HL-60/S4 treated with retinoic acid at 250 ng/mL for 4 days and 3 days (cell line): ENCODE results near the gene NAV1.
"Not testable (repeated sequence)": the region's sequence is repeated elsewhere in the genome, so short reads cannot be mapped to it uniquely, and the experiment has no call there.

Experiments used
- in situ Hi-C: fragments of 300-500 bp; cut with MboI; formaldehyde crosslinking; loops from 2 replicates; pipeline ENCODE4 v1.7.0; 2022; ENCODE audit warnings: low sequenced_read_pairs

The NAV1 gene

GRCh38 chr1:201518071-201518470 is 20.9 kb upstream of the NAV1 start:
- in situ Hi-C loops: no loop called here

GRCh38 chr1:201520046-201520575 is 18.8 kb upstream of the NAV1 start:
- in situ Hi-C loops: not testable (repeated sequence)

GRCh38 chr1:201525193-201525778 is 13.6 kb upstream of the NAV1 start:
- in situ Hi-C loops: no loop called here

DNA sequence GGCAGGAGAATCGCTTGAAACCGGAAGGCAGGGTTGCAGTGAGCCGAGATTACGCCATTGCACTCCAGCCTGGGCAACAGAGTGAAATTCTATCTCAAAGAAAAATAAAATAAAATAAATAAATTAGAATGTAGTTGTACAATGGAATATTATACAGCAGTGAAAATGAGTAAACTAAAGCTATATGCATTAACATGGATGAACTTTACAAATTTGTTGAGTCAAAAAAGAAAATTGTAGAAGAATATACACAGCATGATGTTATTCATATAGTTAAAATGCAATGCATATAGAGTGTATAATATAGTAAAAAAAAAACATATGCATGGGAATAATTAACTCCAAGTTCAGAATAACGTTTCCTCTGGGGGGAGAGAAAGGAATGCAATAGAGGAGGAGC is 11.0 kb upstream of the NAV1 start:
- in situ Hi-C loops: no loop called here

DNA sequence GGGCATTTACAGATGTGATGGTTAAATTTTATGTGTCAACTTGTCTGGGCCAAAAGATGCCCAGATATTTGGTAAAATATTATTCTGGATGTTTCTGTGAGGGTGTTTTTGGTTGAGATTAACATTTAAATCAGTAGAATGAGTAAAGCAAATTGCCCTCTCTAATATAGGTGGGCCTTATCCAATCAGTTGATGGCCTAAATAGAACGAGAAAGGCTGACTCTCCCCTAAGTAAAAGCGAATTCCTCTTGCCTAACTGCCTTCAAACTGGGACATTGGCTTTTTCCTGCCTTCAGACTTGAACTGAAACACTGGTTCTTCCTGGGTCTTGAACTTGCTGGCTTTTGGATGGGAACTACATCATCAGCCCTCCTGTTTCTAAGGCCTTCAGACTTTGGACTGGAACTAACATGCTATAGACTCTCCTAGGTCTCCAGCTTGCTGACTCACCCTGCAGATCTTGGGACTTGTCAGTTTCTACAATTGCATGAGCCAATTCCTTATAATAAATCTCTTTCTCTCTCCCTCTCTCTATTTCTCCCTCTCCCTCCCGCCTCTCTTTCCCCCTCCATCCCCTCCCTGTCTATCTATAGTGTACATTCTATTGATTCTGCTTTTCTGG is 10.2 kb upstream of the NAV1 start:
- in situ Hi-C loops: no loop called here

- in situ Hi-C loops: no loop called here
These were observed 8.0 kb upstream of the NAV1 start for GRCh38 chr1:201530741-201531531.

DNA sequence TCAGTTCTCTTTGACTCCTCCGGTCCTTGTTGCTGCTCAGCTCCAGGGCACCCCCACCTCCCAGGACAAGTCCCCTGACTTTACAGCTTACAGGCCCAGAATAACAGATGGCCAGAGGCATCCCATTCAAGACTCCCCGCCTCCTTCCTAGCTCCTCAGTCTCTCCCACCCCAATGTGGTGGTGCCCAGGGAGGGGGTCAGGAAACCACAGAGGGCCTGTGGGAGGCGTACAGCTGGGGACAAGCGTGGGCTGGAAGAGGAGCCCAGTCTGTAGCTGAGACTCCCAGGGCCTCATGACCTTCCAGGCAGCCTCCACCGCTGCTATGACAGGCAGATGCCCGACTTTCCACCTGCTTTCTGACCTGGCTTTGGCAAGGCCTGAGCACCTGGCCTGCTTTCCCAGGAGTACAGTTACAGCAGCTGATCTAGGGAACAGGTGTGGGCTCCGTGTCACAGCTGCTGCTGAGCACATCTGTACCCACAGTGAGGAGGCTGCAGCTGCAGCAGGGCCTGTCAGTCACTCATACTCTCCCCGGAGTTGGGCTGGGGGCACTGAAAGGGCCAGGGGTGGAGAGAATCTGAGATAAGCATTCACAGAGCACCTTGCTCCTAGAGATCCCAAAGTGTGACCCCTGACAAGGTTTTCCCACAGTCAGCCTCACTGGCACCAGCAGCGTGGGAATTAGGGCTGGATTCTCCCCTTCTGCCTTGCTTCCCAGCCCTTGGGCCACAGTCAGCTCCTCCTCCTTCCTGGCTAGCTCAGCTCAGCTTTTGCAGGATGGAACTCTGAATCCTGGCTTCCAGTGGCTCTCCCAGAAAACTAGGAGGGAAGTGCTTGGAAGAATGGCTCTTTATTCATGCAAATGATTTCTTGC is 7.1 kb upstream of the NAV1 start:
- in situ Hi-C loops: no loop called here

DNA sequence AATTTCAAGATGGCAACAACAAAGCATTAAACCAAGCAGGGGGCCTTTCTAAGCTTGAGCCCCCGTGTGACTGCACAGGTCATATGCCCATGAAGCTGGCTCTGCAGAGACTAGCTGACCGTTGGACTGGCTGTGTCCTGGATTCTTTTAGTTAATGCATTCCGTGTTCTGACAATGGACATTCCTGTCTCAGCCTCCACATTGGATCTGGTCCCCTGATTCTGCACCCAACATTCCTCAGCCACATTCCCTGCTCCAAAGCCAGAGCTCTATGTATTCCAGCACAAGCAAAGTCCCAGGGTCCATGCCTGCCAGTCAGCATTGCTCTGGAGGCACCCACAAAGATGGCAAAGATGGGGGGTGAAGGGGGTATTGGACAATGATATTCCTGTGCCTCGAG is 5.1 kb upstream of the NAV1 start:
- in situ Hi-C loops: no loop called here

DNA sequence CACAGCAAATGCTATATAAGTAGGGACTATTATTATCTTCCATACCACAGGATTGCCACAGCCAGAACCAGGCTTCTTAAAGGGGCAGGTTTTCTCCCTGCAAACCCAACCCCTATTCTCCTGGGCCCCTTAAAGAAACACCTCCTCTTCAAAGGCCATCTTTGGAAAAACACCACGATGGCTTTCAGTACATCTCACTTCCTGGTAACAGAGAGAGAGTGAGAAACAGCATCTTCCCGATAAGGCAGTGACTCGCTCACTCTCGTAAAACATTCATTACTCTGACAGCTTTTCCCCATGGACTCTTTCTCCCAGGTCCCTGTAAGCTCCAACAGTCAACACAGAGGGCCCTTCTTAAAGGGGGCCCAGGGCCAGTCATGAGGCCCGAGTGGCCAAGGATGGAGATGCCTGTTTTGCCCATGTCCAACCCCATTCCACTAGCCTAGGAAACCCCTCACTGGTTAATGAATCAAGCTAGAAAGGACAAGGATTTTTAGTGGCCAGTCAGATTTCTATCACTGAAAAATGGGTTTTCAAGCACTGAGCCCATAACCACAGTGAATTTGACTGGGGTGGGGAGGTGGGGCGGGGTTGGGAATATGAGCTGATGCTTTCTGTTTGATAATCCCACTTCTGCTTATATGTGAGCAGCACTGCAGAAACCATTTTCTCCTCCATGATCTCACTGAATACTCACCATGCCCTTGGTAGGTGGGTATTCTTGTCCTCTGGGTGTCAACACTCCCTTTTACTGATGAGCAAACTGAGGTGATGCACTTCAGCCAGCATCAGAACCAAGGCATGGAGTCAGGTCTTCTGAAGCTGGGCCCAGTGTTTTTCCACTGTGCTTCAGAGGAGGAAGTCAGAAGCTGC is 3.6 kb upstream of the NAV1 start:
- in situ Hi-C loops: no loop called here

DNA sequence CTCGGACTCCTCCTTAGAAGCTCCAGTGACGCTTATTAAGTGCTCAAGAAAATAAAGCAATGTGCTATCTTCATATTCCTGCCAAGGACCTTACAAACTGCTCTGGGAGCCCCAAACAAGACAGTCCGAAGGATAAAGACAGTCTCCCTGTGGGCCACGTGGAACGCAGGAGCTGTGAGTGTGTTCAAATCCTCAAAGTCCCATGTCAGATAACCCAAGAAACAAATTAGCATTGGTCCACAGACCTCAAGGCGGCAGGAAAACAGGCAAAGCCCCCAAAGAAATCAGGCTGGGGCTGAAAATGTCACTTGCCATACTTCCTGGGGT is 3.0 kb upstream of the NAV1 start:
- in situ Hi-C loops: no loop called here

DNA sequence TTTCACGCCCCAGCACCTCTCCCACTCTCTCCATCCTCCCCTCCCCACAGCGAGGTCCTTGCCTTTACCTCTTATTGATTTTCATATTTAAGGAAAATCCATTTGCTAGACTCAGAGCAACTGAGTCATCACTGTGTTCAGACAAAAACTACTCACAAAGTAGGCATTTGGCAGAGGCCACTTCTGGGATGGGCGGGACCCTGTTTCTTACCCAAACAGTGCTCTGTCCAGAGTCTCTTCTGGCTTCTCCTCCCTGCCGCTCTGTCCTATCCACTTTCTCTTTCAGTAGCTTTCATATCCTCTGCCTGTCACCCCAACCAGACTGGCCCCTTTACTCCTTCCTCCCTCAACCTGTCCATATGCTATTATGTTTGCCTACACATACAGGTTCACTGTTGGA is 2.4 kb upstream of the NAV1 start:
- in situ Hi-C loops: no loop called here

GRCh38 chr1:201537028-201537427 is 1.9 kb upstream of the NAV1 start:
- in situ Hi-C loops: no loop called here

DNA sequence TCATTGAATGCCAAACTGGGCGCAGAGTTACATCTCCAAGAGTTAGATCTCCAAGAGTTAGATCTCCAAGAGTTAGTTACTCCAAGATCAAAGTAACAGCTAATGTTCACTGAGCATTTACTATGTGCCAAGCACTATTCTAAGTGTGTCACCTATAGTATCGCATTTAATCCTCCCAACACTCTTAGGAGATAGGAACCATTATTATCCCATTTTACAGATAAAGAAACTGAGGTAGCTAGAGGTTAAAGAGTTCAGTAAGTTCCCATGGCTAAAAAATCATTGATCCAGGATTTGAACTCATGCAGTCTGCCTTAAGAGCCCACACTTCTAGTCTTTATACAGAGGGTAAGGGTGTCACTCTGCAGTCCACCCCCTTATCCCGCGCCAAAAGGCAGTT is 1.5 kb upstream of the NAV1 start:
- in situ Hi-C loops: no loop called here

DNA sequence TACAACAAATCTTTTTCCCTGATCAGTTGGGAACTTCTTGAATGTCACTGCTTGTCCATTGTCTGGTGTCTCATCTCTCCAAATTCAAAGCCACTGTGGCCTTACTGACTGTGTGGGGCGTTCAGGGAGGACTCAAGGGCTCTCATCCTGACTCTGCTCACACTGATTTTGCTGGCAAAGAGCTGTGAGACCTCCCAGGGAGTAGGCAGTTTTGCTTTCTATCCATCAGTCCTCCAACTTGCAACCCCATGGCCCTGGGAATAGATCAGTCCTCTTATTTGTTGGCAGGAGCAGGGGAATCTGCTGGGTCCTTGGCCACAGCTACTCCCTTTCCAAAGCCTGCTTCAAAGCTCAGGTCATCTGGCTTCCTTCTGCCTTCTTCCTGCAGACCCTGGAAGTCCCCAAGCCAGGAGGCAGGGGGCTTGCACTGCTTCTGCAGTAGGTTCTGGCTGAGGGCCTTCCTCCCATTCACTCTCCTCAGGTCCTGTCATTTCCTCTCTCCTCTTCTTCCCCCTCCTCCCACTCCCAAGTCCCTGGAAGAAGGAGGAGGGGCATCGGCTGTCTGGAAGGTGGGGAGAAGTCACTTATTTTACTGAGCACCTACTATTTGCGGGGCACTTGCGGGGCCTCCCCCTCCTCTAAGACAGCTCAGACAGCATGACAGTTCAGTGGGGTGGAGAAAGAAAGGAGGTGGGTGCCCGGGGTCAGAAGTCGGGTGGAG is 876 bp upstream of the NAV1 start:
- in situ Hi-C loops: no loop called here

DNA sequence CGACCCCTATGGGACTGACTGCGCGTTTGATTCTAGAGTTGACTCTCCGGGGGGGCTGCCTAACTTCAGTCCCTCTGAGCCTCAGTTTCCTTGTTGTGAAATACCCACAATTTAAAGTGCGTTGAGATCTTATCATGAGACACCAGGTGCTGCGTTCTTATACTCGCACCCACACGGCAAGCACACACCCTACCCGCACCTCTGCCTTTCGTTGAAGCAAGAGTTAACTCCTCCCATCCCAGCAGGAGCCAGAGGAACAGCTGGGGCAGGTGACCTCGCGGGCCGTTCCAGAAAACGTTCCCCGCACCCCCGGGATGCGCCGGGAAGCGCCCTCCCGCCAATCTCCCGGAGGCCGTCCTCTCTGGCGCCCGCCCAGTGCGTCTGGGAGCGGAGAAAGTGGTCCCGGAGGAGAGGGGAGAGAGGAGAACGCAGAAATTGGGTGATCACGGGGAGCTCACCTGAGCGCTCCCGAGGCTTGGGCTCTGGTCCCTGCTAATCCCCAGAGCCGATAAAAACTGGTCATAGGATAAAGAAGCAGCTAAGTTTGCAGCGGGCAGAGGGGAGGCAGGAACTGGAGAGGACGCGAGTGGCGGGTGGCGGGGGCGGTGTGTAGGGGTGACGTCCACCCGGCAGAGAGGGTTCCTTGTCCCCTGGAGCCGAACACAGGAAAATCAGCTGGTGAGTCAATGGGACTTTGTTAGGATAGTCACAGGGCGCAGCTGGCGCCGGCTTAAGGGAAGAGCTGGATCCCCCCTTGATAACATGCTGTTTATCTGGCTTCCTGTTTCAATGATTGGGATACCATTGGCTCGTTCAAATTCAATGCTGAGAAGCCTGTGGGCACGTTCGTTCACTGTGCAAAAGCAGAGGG is 869 bp downstream of the NAV1 start:
- in situ Hi-C loops: no loop called here

- in situ Hi-C loops: no loop called here
These were observed 2.2 kb downstream of the NAV1 start for GRCh38 chr1:201540846-201541735.

DNA sequence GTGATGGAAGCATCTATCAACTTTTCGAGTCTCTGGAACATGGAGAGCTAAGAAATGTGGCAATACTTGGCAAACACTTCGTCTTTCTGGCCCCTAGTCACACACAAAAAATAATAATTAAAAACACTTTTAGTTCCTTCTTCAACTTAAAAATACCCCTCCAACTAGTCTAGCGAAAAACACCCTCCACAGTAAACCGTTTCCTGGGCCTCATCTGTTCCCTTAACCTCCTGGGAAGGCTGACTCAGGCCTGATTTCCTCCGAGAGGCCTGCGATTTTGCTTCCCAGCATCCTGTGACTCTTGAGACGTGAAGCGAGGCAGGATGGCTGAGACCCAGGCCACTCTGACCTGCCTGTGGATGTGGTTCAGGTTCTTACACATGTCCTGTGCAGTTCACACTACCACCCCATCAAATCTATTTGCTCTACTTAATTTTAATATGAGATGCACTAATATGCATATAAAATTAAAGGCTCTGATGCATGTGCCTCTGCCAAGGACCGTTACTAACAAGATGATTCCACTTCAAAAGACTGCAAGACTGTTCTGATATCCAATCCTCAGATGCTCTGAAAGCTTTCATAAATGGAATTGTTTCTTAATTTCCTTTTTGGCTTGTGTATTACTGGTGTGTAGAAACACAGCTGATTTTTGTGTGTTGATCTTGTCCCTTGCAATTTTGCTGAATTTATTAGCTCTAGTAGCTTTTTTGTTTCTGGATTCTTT is 3.5 kb downstream of the NAV1 start:
- in situ Hi-C loops: no loop called here
